Ishikawa (cell line): Measurements from ENCODE around the gene NPHP4.

ENCODE experiments used
- CREB1 ChIP-seq: IDR thresholded peaks from 2 replicates; pipeline ENCODE4 v1.6.1; 2012; ENCODE audit warnings: low read depth
- ZBTB7A ChIP-seq: IDR thresholded peaks from 2 replicates; pipeline ENCODE4 v1.6.1; 2012; ENCODE audit warnings: low read depth

DNA sequence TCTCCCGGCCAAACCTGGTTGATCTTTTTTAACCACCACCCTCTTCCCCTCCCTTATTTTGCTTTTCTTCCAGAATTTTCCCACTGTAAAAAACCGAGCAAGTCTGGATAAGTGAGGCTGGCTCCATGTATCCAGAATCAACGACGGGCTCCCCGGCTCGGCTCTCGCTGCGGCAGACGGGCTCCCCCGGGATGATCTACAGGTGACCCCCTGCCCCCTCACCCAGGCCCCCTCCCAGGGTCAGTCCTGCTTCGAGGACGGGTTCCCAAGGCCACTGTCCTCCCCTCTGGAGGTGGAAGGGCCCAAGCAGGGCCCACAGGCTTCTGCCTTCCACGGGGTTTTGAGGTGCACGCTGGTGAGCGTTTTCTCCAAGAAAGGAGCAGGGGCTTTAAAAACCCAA, 48.2 kb upstream of the NPHP4 start:
- TF ChIP-seq ZBTB7A: no peak
- TF ChIP-seq CREB1: no peak
